Measurements from ENCODE around the gene MTHFSD.

- TF ChIP-seq CTCF (IDR thresholded peaks at IDR 0.05) (no peak), POLR2A (IDR thresholded peaks at IDR 0.05) (no peak), EP300 (IDR thresholded peaks at IDR 0.05) (peak in 2 of 4 donors; percentile 31 to 80)
Observed at GRCh38 chr16:86492961-86493629, 61.9 kb downstream of the MTHFSD start.
